ENCODE measurements around the gene SOCS6.
A peak's percentile ranks its signal among the peaks of the same experiment; 100 is the strongest.
"Not testable (repeated sequence)": the region's sequence is repeated elsewhere in the genome, so short reads cannot be mapped to it uniquely, and the experiment has no call there.

Gene SOCS6

DNA sequence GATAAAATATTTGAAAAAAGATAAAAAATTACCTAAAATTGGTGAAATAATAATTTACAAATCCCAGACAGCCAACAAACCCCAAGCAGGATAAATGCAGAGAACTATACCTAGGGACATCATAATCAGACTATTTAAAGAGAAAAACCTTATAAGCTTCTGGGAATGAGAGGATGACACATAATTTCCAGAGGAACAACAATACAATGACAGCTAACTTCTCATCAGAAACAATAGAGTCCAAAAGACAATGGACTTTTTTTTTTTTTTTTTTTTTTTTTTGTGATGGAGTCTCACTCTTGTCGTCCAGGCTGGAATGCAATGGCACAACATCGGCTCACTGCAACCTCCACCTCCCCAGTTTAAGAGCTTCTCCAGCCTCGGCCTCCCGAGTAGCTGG lies 65.2 kb downstream of the SOCS6 start:
- H3K9ac ChIP-seq (ENCODE audit: low read depth in 1 of 2, low read length in 2 of 2): no peak overlapping the region
- no peak overlapping the region for H3K27ac ChIP-seq (ENCODE audit: low read depth in 2 of 2, low read length in 2 of 2)
- no peaks in the 10 kb centered on the region for H3K27me3 ChIP-seq (ENCODE audit: control insufficient read depth in 2 of 2, insufficient read depth in 2 of 2, low read length in 2 of 2)
- H3K4me3 ChIP-seq (ENCODE audit: low read length in 2 of 2): no peak overlapping the region
- H3K36me3 ChIP-seq (ENCODE audit: control insufficient read depth in 2 of 2, insufficient read depth in 2 of 2, low read length in 2 of 2): peaks cover 0 to 8% of the 10 kb centered on the region in 2 donors
- H3K4me1 ChIP-seq (ENCODE audit: control insufficient read depth in 2 of 2, insufficient read depth in 2 of 2, low read length in 2 of 2): no peaks in the 10 kb centered on the region
- no peaks in the 10 kb centered on the region for H3K9me3 ChIP-seq (ENCODE audit: control insufficient read depth in 2 of 2, low read length in 2 of 2)

DNA sequence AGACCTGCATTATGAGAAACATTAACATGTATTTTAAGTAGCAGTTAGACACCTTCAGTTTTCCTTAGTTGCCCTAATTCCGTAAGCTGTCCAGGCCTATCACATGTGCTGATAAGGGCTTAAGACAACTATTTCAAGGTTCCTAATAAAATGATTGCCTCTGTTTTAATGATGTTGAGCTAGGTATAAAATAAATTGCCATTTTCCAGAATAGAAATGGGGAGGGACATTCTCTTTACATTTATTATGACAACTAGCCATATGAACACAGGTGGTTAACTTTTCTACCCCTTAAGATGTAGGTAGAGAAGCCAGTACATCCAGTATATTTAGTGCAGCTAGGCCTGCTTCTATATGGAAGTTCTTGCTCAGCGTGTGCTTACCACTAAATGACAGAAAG lies 65.9 kb downstream of the SOCS6 start:
- H3K9ac ChIP-seq (ENCODE audit: low read depth in 1 of 2, low read length in 2 of 2): no peak overlapping the region
- peaks cover 0 to 8% of the 10 kb centered on the region in 2 donors for H3K36me3 ChIP-seq (ENCODE audit: control insufficient read depth in 2 of 2, insufficient read depth in 2 of 2, low read length in 2 of 2)
- H3K9me3 ChIP-seq (ENCODE audit: control insufficient read depth in 2 of 2, low read length in 2 of 2): no peaks in the 10 kb centered on the region
- H3K27me3 ChIP-seq (ENCODE audit: control insufficient read depth in 2 of 2, insufficient read depth in 2 of 2, low read length in 2 of 2): no peaks in the 10 kb centered on the region
- H3K4me3 ChIP-seq (ENCODE audit: low read length in 2 of 2): no peak overlapping the region
- no peak overlapping the region for H3K27ac ChIP-seq (ENCODE audit: low read depth in 2 of 2, low read length in 2 of 2)
- no peaks in the 10 kb centered on the region for H3K4me1 ChIP-seq (ENCODE audit: control insufficient read depth in 2 of 2, insufficient read depth in 2 of 2, low read length in 2 of 2)

DNA sequence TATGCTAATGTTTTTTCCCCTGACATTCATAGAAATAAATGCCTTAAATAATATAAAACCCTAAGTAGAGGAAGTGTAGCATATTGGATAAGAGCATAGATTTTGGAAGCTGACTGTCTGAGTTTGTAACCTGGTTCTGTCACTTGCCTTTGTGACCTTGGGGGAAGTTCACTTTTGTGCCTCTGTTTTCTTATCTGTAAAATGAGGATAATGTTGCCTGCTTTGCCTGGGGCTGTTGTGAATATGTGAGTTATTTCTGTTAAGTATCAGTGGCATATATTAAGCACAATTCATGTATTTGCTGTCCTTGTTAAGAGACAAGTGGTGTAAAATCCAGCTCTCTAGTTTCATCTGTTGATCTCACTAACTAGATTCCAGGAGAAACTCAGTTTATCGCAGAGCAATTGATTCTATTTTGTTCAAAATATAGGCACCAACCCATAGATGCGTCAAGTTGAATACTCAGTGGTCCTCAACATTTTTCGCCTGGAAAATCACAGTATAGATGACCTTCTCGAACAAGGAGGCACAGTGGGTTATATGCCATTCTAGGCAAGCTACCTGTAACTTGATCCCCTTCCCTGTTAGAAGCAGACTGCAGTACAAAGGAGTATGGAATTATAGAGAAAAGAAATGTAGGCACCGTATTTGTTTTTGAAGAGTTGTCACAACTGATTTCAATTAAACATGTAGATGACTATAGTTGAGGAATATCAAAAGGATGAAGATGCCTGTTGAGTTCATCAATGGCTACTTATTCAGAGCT lies 67.0 kb downstream of the SOCS6 start:
- Histone ChIP-seq H3K9ac (ENCODE audit: low read depth in 1 of 2, low read length in 2 of 2) (no peak overlapping the region), H3K4me3 (ENCODE audit: low read length in 2 of 2) (no peak overlapping the region), H3K4me1 (ENCODE audit: control insufficient read depth in 2 of 2, insufficient read depth in 2 of 2, low read length in 2 of 2) (no peaks in the 10 kb centered on the region), H3K27ac (ENCODE audit: low read depth in 2 of 2, low read length in 2 of 2) (no peak overlapping the region), H3K36me3 (ENCODE audit: control insufficient read depth in 2 of 2, insufficient read depth in 2 of 2, low read length in 2 of 2) (peaks cover 0 to 5% of the 10 kb centered on the region in 2 donors), H3K9me3 (ENCODE audit: control insufficient read depth in 2 of 2, low read length in 2 of 2) (no peaks in the 10 kb centered on the region), H3K27me3 (ENCODE audit: control insufficient read depth in 2 of 2, insufficient read depth in 2 of 2, low read length in 2 of 2) (no peaks in the 10 kb centered on the region)

DNA sequence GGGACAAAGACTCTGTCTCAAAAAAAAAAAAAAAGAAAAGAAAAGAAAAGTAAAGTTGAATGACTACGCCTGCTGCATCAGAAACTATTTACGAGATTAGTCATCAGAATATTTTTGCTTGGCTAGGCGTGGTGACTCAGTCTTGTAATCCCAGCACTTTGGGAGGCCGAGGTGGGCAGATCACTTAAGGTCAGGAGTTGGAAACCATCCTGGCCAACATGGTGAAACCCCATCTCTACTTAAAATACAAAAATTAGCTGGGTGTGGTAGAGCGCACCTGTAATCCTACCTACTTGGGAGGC lies 69.2 kb downstream of the SOCS6 start:
- H3K9ac ChIP-seq (ENCODE audit: low read depth in 1 of 2, low read length in 2 of 2); H3K4me1 ChIP-seq (ENCODE audit: control insufficient read depth in 2 of 2, insufficient read depth in 2 of 2, low read length in 2 of 2); H3K9me3 ChIP-seq (ENCODE audit: control insufficient read depth in 2 of 2, low read length in 2 of 2); H3K4me3 ChIP-seq (ENCODE audit: low read length in 2 of 2); H3K27ac ChIP-seq (ENCODE audit: low read depth in 2 of 2, low read length in 2 of 2); H3K36me3 ChIP-seq (ENCODE audit: control insufficient read depth in 2 of 2, insufficient read depth in 2 of 2, low read length in 2 of 2); H3K27me3 ChIP-seq (ENCODE audit: control insufficient read depth in 2 of 2, insufficient read depth in 2 of 2, low read length in 2 of 2): not testable (repeated sequence)

DNA sequence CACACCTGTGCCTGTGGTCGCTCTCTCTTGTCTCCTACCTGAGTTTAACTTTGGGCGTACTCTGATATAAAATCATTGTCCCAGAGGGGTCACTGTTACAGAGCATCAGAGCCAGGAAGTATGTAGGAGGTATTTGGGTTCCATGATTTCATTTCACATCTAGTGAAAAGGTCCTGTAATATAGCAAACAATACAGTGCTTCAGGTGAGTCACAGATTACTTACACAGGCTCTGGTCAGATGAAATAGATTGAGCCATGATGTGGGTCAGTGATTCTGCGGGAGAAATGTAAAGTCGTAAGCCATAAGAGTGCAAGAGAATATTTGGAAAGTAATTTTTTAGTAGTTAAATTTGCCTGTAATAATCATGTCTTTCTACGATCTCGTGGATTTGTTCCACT lies 70.2 kb downstream of the SOCS6 start:
- Histone ChIP-seq H3K9me3 (ENCODE audit: control insufficient read depth in 2 of 2, low read length in 2 of 2) (no peaks in the 10 kb centered on the region), H3K4me3 (ENCODE audit: low read length in 2 of 2) (no peak overlapping the region), H3K4me1 (ENCODE audit: control insufficient read depth in 2 of 2, insufficient read depth in 2 of 2, low read length in 2 of 2) (peaks cover 4 to 8% of the 10 kb centered on the region in 2 donors), H3K27ac (ENCODE audit: low read depth in 2 of 2, low read length in 2 of 2) (no peak overlapping the region), H3K9ac (ENCODE audit: low read depth in 1 of 2, low read length in 2 of 2) (no peak overlapping the region), H3K27me3 (ENCODE audit: control insufficient read depth in 2 of 2, insufficient read depth in 2 of 2, low read length in 2 of 2) (no peaks in the 10 kb centered on the region), H3K36me3 (ENCODE audit: control insufficient read depth in 2 of 2, insufficient read depth in 2 of 2, low read length in 2 of 2) (no peaks in the 10 kb centered on the region)

DNA sequence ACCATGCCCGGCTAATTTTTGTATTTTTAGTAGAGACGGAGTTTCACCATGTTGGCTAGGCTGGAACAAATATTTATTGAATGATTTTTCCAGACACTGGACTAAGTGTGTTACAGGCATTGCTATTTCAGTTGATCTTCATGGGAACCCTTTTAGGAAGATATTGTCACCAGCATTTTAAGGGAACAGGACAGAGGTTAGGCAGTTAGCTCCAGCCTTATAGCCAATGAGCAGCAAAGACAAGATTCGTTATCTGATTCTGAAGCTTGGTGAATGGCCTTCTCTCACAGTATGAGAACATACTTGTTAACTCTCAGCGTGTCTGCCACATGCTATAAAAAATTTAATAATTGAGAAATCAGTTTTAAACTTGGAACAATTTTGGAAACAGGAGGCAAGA lies 73.4 kb downstream of the SOCS6 start:
- Histone ChIP-seq H3K9ac (ENCODE audit: low read depth in 1 of 2, low read length in 2 of 2) (no peak overlapping the region), H3K4me3 (ENCODE audit: low read length in 2 of 2) (no peak overlapping the region), H3K4me1 (ENCODE audit: control insufficient read depth in 2 of 2, insufficient read depth in 2 of 2, low read length in 2 of 2) (peaks cover 4 to 14% of the 10 kb centered on the region in 2 donors), H3K27me3 (ENCODE audit: control insufficient read depth in 2 of 2, insufficient read depth in 2 of 2, low read length in 2 of 2) (no peaks in the 10 kb centered on the region), H3K27ac (ENCODE audit: low read depth in 2 of 2, low read length in 2 of 2) (no peak overlapping the region), H3K36me3 (ENCODE audit: control insufficient read depth in 2 of 2, insufficient read depth in 2 of 2, low read length in 2 of 2) (no peaks in the 10 kb centered on the region), H3K9me3 (ENCODE audit: control insufficient read depth in 2 of 2, low read length in 2 of 2) (no peaks in the 10 kb centered on the region)

DNA sequence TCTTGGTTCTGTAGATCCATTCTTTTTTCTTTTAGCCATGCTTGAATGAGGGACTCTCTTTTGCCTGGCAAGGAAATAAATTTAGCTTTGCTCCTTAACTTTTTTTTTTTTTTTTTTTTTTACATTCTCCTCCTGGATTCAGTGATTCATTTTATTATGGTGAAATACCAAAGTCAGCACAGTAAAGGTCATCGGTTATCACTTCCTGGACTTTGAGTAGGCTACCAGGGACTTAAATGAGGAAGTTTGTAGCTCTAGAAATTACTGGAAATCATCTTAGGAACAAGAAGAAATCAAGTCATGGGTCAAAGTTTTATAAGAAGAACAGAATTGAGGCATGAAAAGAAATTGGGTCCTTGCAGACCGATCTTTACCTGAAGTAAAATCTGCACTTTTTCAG lies 75.0 kb downstream of the SOCS6 start:
- H3K36me3 ChIP-seq (ENCODE audit: control insufficient read depth in 2 of 2, insufficient read depth in 2 of 2, low read length in 2 of 2): no peaks in the 10 kb centered on the region
- peak overlapping the region in 1 of 2 donors; percentile 46 for H3K9ac ChIP-seq (ENCODE audit: low read depth in 1 of 2, low read length in 2 of 2)
- H3K4me3 ChIP-seq (ENCODE audit: low read length in 2 of 2): no peak overlapping the region
- H3K4me1 ChIP-seq (ENCODE audit: control insufficient read depth in 2 of 2, insufficient read depth in 2 of 2, low read length in 2 of 2): peaks cover 4 to 18% of the 10 kb centered on the region in 2 donors
- peak overlapping the region; percentile 46 to 74 for H3K27ac ChIP-seq (ENCODE audit: low read depth in 2 of 2, low read length in 2 of 2)
- no peaks in the 10 kb centered on the region for H3K9me3 ChIP-seq (ENCODE audit: control insufficient read depth in 2 of 2, low read length in 2 of 2)
- H3K27me3 ChIP-seq (ENCODE audit: control insufficient read depth in 2 of 2, insufficient read depth in 2 of 2, low read length in 2 of 2): no peaks in the 10 kb centered on the region

DNA sequence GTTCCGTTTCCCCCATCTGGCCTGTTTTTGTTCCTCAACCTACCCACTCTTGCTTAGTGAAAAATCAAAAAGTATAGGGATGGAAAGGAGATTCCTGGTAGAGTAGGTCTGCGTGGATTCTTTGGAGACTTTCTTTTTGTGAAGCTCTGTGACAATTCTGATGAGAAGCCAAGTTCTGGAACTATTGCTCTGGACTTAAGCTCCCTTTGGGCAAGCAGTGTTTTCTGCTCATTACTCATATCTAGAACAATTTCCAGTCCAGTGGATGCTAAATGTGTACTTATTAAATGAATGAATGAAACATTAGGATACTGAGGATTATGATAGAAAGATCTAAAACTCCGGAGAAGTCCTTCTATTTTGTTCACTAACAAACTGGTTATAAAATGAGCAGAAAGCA lies 76.5 kb downstream of the SOCS6 start:
- Histone ChIP-seq H3K27ac (ENCODE audit: low read depth in 2 of 2, low read length in 2 of 2) (no peak overlapping the region), H3K9me3 (ENCODE audit: control insufficient read depth in 2 of 2, low read length in 2 of 2) (no peaks in the 10 kb centered on the region), H3K27me3 (ENCODE audit: control insufficient read depth in 2 of 2, insufficient read depth in 2 of 2, low read length in 2 of 2) (no peaks in the 10 kb centered on the region), H3K4me1 (ENCODE audit: control insufficient read depth in 2 of 2, insufficient read depth in 2 of 2, low read length in 2 of 2) (peaks cover 4 to 22% of the 10 kb centered on the region in 2 donors), H3K36me3 (ENCODE audit: control insufficient read depth in 2 of 2, insufficient read depth in 2 of 2, low read length in 2 of 2) (no peaks in the 10 kb centered on the region), H3K4me3 (ENCODE audit: low read length in 2 of 2) (no peak overlapping the region), H3K9ac (ENCODE audit: low read depth in 1 of 2, low read length in 2 of 2) (no peak overlapping the region)

DNA sequence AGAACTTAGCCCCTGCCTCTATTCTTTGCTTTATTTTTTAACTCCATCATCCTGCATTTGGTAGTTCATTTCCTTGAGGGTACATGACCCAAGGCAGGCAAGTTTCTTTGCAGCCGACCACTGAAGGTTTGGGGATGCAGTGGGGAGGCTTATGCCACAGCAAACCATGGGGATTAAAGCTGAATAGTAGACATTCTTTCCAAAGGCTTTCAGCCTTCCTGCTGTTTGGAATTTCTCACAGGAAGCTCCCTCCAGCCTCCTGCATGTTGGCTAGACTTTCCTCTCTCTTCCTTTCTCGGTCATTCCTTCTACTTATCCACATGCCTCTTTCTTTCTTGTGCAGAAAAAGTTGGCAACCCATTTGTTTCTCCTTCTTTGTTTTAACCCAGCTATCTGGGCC lies 77.3 kb downstream of the SOCS6 start:
- no peaks in the 10 kb centered on the region for H3K9me3 ChIP-seq (ENCODE audit: control insufficient read depth in 2 of 2, low read length in 2 of 2)
- H3K4me1 ChIP-seq (ENCODE audit: control insufficient read depth in 2 of 2, insufficient read depth in 2 of 2, low read length in 2 of 2): peaks cover 4 to 26% of the 10 kb centered on the region in 2 donors
- no peak overlapping the region for H3K27ac ChIP-seq (ENCODE audit: low read depth in 2 of 2, low read length in 2 of 2)
- H3K9ac ChIP-seq (ENCODE audit: low read depth in 1 of 2, low read length in 2 of 2): no peak overlapping the region
- H3K4me3 ChIP-seq (ENCODE audit: low read length in 2 of 2): no peak overlapping the region
- H3K36me3 ChIP-seq (ENCODE audit: control insufficient read depth in 2 of 2, insufficient read depth in 2 of 2, low read length in 2 of 2): no peaks in the 10 kb centered on the region
- H3K27me3 ChIP-seq (ENCODE audit: control insufficient read depth in 2 of 2, insufficient read depth in 2 of 2, low read length in 2 of 2): no peaks in the 10 kb centered on the region

DNA sequence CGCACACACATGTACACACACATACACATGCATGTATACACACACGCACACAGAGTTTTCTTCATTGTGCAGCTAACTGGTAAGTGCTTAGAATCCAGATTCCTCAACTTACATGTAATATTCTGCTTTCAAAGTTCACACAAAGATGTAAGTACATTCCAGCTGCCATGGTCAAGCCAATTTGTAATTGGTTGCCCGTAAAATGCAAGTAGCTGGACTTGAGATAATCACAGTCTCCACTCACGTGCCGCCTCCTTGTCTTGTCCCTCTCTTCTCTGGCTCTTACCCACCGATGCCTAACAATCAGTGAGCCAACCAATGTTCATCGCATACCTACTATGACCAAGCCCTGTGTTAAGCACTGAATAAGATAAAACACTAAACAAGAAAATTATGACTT lies 77.8 kb downstream of the SOCS6 start:
- Histone ChIP-seq H3K27me3 (ENCODE audit: control insufficient read depth in 2 of 2, insufficient read depth in 2 of 2, low read length in 2 of 2) (no peaks in the 10 kb centered on the region), H3K4me1 (ENCODE audit: control insufficient read depth in 2 of 2, insufficient read depth in 2 of 2, low read length in 2 of 2) (peaks cover 4 to 27% of the 10 kb centered on the region in 2 donors), H3K36me3 (ENCODE audit: control insufficient read depth in 2 of 2, insufficient read depth in 2 of 2, low read length in 2 of 2) (no peaks in the 10 kb centered on the region), H3K27ac (ENCODE audit: low read depth in 2 of 2, low read length in 2 of 2) (no peak overlapping the region), H3K9me3 (ENCODE audit: control insufficient read depth in 2 of 2, low read length in 2 of 2) (no peaks in the 10 kb centered on the region), H3K4me3 (ENCODE audit: low read length in 2 of 2) (no peak overlapping the region), H3K9ac (ENCODE audit: low read depth in 1 of 2, low read length in 2 of 2) (no peak overlapping the region)

DNA sequence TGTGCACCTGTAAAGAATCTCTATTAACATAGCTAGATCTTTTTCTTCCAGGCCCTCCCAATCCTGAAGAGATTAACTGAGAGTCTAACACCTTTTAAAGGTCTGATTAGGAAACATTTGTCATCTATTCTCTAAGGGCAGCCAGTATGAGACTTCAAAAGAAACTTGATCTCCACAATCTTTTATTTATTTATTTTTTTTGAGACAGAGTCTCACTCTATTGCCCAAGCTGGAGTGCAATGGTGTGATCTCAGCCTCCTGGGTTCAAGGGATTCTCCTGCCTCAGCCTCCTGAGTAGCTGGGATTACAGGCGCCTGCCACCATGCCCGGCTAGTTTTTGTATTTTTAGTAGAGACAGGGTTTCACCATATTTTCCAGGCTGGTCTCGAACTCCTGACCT lies 78.5 kb downstream of the SOCS6 start:
- not testable (repeated sequence) for H3K9me3 ChIP-seq (ENCODE audit: control insufficient read depth in 2 of 2, low read length in 2 of 2); H3K36me3 ChIP-seq (ENCODE audit: control insufficient read depth in 2 of 2, insufficient read depth in 2 of 2, low read length in 2 of 2); H3K27ac ChIP-seq (ENCODE audit: low read depth in 2 of 2, low read length in 2 of 2); H3K4me3 ChIP-seq (ENCODE audit: low read length in 2 of 2); H3K9ac ChIP-seq (ENCODE audit: low read depth in 1 of 2, low read length in 2 of 2); H3K27me3 ChIP-seq (ENCODE audit: control insufficient read depth in 2 of 2, insufficient read depth in 2 of 2, low read length in 2 of 2)
- peaks cover 4 to 27% of the 10 kb centered on the region in 2 donors for H3K4me1 ChIP-seq (ENCODE audit: control insufficient read depth in 2 of 2, insufficient read depth in 2 of 2, low read length in 2 of 2)

Data from mucosa of rectum (tissue), 2 donors.